Esophagus squamous epithelium (tissue), 5 donors: ENCODE results near the gene TNFRSF6B. TPM values are rescaled to one million over a fixed set of nuclear protein-coding genes. Genes with fewer than 3 reads are reported as not detected.
A peak's percentile ranks its signal among the peaks of the same experiment; 100 is the strongest.

Experiments used
- DNase-seq: peaks from one replicate; lab custom pipeline; 2025; lab: John Stamatoyannopoulos, UW
- H3K27ac ChIP-seq, 4 donors: fragments of 200-600 bp; sonication (generic); one replicate each; pipeline ENCODE4 v1.5.1; 2016 to 2019; ENCODE audit warnings: mild to moderate bottlenecking in 1 of 4
- H3K27me3 ChIP-seq, 4 donors: fragments of 200-600 bp; sonication (generic); 1 replicate in 3 of 4; 2 replicates in 1 of 4; pipeline versions ENCODE4 v1.5.1 to v1.6.0; 2017 to 2021; ENCODE audit warnings: antibody characterized with exemption in 1 of 4
- H3K36me3 ChIP-seq, 3 donors: fragments of 200-600 bp; sonication (generic); one replicate each; pipeline ENCODE4 v1.5.1; 2016 to 2019
- H3K4me1 ChIP-seq, 3 donors: fragments of 200-600 bp; sonication (generic); one replicate each; pipeline ENCODE4 v1.5.1; 2017 to 2019
- H3K4me3 ChIP-seq, 4 donors: fragments of 200-600 bp; sonication (generic); 1 replicate in 3 of 4; 2 replicates in 1 of 4; pipeline ENCODE4 v1.5.1; 2016 to 2019; ENCODE audit warnings: mild to moderate bottlenecking in 2 of 4, moderate library complexity in 1 of 4
- H3K9me3 ChIP-seq, 3 donors: fragments of 200-600 bp; sonication (generic); one replicate each; pipeline ENCODE4 v1.5.1; 2016 to 2019
- POLR2A ChIP-seq, 4 donors: fragments of 450-650 bp; IDR thresholded peaks; one replicate each; pipeline ENCODE4 v1.6.1; 2017; ENCODE audit warnings: antibody characterized with exemption in 4 of 4, mild to moderate bottlenecking in 4 of 4, moderate library complexity in 3 of 4
- WGBS, 2 donors: methylation state at CpG; one replicate each; pipeline ENCODE4 v1.1.5; 2018; 5-methylcytosine and 5-hydroxymethylcytosine counted together
- intact Hi-C: fragments of 100-400 bp; cut with DNase I; formaldehyde crosslinking; loops from one replicate; pipeline ENCODE4 v1.15.0; 2022
- total RNA-seq, 4 donors: library from RNA; depleted of rRNA; stranded (reverse); fragments of >200 nt; gene quantifications; one replicate each; pipeline ENCODE4 v1.1.0, GENCODE V29; 2016
- TF ChIP-seq, protein P1 (sequence below), 6 experiments: fragments of 450-650 bp in 4 of 6; fragments of 200-600 bp in 2 of 6; sonication (generic) in 2 of 6; IDR thresholded peaks; one replicate each; pipeline ENCODE4 v1.5.1; 2016 to 2019; ENCODE audit warnings: antibody characterized with exemption in 6 of 6, mild to moderate bottlenecking in 4 of 6, moderate library complexity in 4 of 6
- donor health status: DM: yes; HTN: yes; CAD: no.

Gene TNFRSF6B
- total RNA-seq, 4 donors from 2014 or later = 2.5 to 15.2 (median 10.6) TPM

GRCh38 chr20:63691711-63692435, 4.6 kb upstream of the TNFRSF6B start:
- no peak overlapping the region for H3K4me3 ChIP-seq
- H3K27ac ChIP-seq = peak overlapping the region in 2 of 4 donors; percentile 13 to 61
- WGBS, 2 donors = 55 to 87% methylated on average over 3 to 4 of the region's 21 CpGs
- no peak for DNase-seq
- H3K9me3 ChIP-seq = no peaks in the 10 kb centered on the region
- no peaks in the 10 kb centered on the region for H3K27me3 ChIP-seq
- H3K36me3 ChIP-seq = peaks cover 0 to 7% (median 0%) of the 10 kb centered on the region in 3 donors
- peaks cover 34 to 88% (median 67%) of the 10 kb centered on the region in 3 donors for H3K4me1 ChIP-seq
- intact Hi-C loops = no loop called here
- TF ChIP-seq, protein P1, sequence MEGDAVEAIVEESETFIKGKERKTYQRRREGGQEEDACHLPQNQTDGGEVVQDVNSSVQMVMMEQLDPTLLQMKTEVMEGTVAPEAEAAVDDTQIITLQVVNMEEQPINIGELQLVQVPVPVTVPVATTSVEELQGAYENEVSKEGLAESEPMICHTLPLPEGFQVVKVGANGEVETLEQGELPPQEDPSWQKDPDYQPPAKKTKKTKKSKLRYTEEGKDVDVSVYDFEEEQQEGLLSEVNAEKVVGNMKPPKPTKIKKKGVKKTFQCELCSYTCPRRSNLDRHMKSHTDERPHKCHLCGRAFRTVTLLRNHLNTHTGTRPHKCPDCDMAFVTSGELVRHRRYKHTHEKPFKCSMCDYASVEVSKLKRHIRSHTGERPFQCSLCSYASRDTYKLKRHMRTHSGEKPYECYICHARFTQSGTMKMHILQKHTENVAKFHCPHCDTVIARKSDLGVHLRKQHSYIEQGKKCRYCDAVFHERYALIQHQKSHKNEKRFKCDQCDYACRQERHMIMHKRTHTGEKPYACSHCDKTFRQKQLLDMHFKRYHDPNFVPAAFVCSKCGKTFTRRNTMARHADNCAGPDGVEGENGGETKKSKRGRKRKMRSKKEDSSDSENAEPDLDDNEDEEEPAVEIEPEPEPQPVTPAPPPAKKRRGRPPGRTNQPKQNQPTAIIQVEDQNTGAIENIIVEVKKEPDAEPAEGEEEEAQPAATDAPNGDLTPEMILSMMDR (IDR thresholded peaks at IDR 0.05) = no peak
- TF ChIP-seq POLR2A (IDR thresholded peaks at IDR 0.05) = no peak

DNA sequence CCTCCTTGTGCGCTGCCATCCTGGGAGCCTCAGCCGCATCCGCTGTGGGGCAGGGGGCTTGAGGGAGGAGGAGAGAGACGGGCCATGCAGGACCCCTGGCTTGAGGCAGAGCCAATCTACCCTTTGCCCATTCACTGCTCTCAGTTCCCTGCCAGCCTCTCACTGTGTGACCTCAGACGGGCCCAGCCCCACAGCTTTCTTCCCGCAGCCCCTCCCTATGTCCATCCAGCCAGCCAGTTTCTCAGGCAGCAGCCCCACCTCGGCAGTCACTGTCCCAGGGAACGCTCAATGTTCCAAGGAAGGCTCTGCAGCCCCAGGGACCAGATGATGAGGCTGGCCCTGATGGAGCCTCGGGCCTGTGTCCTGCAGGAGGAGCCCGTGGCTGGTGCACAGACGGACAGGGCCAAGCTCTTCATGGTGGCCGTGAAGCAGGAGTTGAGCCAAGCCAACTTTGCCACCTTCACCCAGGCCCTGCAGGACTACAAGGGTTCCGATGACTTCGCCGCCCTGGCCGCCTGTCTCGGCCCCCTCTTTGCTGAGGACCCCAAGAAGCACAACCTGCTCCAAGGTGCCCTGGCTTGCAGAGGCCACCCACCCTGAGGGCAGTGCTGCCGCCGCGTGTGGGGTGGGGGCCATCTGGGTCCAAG, 3.9 kb upstream of the TNFRSF6B start:
- Histone ChIP-seq H3K4me1 (peaks cover 34 to 88% (median 67%) of the 10 kb centered on the region in 3 donors), H3K36me3 (peaks cover 0 to 7% (median 0%) of the 10 kb centered on the region in 3 donors), H3K4me3 (no peak overlapping the region), H3K27me3 (no peaks in the 10 kb centered on the region), H3K9me3 (no peaks in the 10 kb centered on the region), H3K27ac (peak overlapping the region in 2 of 4 donors; percentile 13 to 61)
- TF ChIP-seq POLR2A (IDR thresholded peaks at IDR 0.05) = no peak
- TF ChIP-seq, protein P1 (IDR thresholded peaks at IDR 0.05) = no peak
- intact Hi-C loops = no loop called here
- WGBS, 2 donors = 64 to 85% methylated on average over 3 to 4 of the region's 20 CpGs
- DNase-seq = no peak

DNA sequence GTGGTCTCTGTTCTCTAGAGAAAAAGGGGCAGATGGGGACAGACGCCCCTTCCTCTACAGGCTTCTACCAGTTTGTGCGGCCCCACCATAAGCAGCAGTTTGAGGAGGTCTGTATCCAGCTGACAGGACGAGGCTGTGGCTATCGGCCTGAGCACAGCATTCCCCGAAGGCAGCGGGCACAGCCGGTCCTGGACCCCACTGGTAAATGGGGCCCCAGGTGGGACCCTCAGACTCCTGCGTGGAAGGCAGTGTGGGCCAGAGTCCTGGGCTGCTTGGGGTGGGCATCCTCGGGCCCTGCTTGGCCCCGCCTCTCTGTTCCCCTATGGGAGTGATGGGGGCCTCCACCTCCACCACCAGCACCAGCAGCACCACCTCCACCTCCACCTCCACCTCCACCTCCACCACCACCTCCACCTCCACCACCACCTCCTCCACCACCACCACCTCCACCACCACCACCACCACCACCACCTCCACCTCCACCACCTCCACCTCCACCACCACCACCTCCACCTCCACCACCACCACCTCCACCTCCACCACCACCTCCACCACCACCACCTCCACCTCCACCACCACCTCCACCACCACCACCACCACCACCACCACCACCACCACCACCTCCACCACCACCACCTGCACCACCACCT, 3.2 kb upstream of the TNFRSF6B start:
- 90 to 100% methylated on average over 2 of the region's 10 CpGs for WGBS, 2 donors
- Histone ChIP-seq H3K9me3 (no peaks in the 10 kb centered on the region), H3K27me3 (no peaks in the 10 kb centered on the region), H3K36me3 (peaks cover 0 to 7% (median 0%) of the 10 kb centered on the region in 3 donors), H3K4me3 (no peak overlapping the region), H3K4me1 (peaks cover 28 to 88% (median 67%) of the 10 kb centered on the region in 3 donors), H3K27ac (peak overlapping the region in 1 of 4 donors; percentile 61)
- TF ChIP-seq, protein P1 (IDR thresholded peaks at IDR 0.05) = no peak
- TF ChIP-seq POLR2A (IDR thresholded peaks at IDR 0.05) = no peak
- intact Hi-C loops = no loop called here
- DNase-seq = no peak

DNA sequence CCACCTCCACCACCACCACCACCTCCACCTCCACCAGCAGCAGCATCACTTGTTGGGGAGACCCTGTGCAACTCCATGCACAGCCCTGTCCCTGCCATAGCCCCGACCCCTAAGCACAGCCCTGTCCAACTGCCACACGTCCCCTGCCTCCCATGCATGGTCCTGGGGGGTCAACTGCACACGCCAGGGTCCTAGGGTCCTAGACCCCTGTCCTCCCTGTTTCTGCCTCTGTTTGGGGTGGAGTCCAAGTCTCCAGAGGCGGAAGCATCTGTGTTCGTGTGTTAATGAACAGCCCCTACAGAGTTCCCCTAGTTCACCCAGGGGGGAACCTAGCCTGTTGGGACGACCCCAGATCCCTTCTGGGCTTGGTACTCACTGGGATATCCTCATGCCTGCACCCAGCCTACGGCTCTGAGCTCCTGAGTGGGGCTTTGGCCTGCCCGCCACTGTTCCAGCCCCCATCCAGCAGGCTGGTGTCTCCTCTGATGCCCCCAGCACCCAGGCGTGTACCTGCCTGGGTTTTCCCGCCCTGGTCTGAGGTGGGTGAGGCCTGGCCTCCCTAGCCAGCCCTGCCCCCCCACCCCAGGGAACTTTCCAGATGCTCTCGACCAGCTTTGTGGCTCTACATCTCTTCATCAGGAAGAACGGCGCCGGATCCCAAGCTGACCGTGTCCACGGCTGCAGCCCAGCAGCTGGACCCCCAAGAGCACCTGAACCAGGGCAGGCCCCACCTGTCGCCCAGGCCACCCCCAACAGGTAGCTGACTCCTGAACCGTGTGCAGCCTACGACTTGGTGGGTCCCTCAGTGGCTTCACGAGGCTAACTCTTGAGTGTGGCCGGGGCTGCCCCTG, 2.5 kb upstream of the TNFRSF6B start:
- Histone ChIP-seq H3K9me3 (no peaks in the 10 kb centered on the region), H3K27me3 (no peaks in the 10 kb centered on the region), H3K36me3 (peaks cover 0 to 7% (median 0%) of the 10 kb centered on the region in 3 donors), H3K4me3 (no peak overlapping the region), H3K4me1 (peaks cover 31 to 88% (median 69%) of the 10 kb centered on the region in 3 donors), H3K27ac (no peak overlapping the region)
- no peak for DNase-seq
- intact Hi-C loops = no loop called here
- TF ChIP-seq, protein P1 (IDR thresholded peaks at IDR 0.05) = no peak
- no peak for TF ChIP-seq POLR2A (IDR thresholded peaks at IDR 0.05)
- WGBS, 2 donors = 94 to 100% methylated on average over 3 to 7 of the region's 21 CpGs
